PC-3 (cell line): ENCODE measurements around the gene GRK3.
"Not testable (repeated sequence)": the region's sequence is repeated elsewhere in the genome, so short reads cannot be mapped to it uniquely, and the experiment has no call there.

Experiments
- CTCF ChIP-seq: fragments of 300-600 bp; sonication (generic); conservative IDR thresholded peaks from 2 replicates; pipeline ENCODE4 v1.5.1; 2017; ENCODE audit warnings: antibody characterized with exemption, low read depth, mild to moderate bottlenecking, low read length
- EZH2 ChIP-seq: fragments of 300-600 bp; sonication (generic); IDR thresholded peaks from one replicate; pipeline ENCODE4 v1.6.1; 2017; ENCODE audit warnings: antibody characterized with exemption, mild to moderate bottlenecking, low read length; ENCODE audit not compliant: unreplicated experiment

- TF ChIP-seq CTCF, EZH2: not testable (repeated sequence)
These were observed 41.1 kb downstream of the GRK3 start for GRCh38 chr22:25605565-25605964.
